OCI-LY7 (cell line): ENCODE measurements around the gene EIF5B. TPM values are rescaled to one million over a fixed set of nuclear protein-coding genes. Genes with fewer than 3 reads are reported as not detected.

Source experiments
- BruUV-seq: library from RNA; stranded (reverse); fragments of 400-500 nt; replicated peaks from 2 replicates; lab custom pipeline; 2021; lab: Mats Ljungman, UMichigan
- CTCF ChIA-PET: fragments of 300-600 bp; sonication (Branson Sonifier 250); formaldehyde crosslinking; loops from one replicate; lab custom pipeline; 2022; ENCODE audit warnings: antibody characterized with exemption; ENCODE audit not compliant: unreplicated experiment; lab: Charles Lee
- POLR2A ChIA-PET: fragments of 300-600 bp; sonication (Branson Sonifier 250); formaldehyde crosslinking; loops from one replicate; lab custom pipeline; 2022; ENCODE audit warnings: antibody characterized with exemption; lab: Charles Lee
- DNase-seq: peaks from one replicate; pipeline ENCODE4 v3.0.0-alpha.2; 2015; ENCODE audit warnings: low spot score
- H2AFZ ChIP-seq: fragments of 200-600 bp; sonication (generic), shearing (Covaris generic); 2 replicates; pipeline ENCODE4 v1.6.1; 2014; ENCODE audit warnings: mild to moderate bottlenecking, antibody characterized with exemption, low read length, moderate library complexity
- H3K27ac ChIP-seq: fragments of 200-600 bp; sonication (generic); 2 replicates; pipeline ENCODE4 v1.5.1; 2014; ENCODE audit warnings: mixed run types, low read depth, mild to moderate bottlenecking, moderate library complexity, low read length, inconsistent platforms; ENCODE audit not compliant: poor library complexity, severe bottlenecking
- H3K36me3 ChIP-seq: fragments of 200-600 bp; sonication (generic); 2 replicates; pipeline ENCODE4 v1.6.1; 2014; ENCODE audit warnings: mild to moderate bottlenecking, antibody characterized with exemption, low read length, moderate library complexity, mixed read lengths; ENCODE audit not compliant: insufficient read depth
- H3K4me1 ChIP-seq: fragments of 200-600 bp; sonication (generic); 2 replicates; pipeline ENCODE4 v1.5.1; 2014; ENCODE audit warnings: mild to moderate bottlenecking, low read length; ENCODE audit not compliant: insufficient read depth, poor library complexity, severe bottlenecking
- H3K4me2 ChIP-seq: fragments of 200-600 bp; sonication (generic); 2 replicates; pipeline ENCODE4 v1.6.1; 2014; ENCODE audit warnings: mild to moderate bottlenecking, low read length
- H3K4me3 ChIP-seq: fragments of 200-600 bp; sonication (generic); 2 replicates; pipeline ENCODE4 v1.5.1; 2014; ENCODE audit warnings: mild to moderate bottlenecking, low read depth, low read length; ENCODE audit not compliant: poor library complexity, severe bottlenecking
- H3K79me2 ChIP-seq: fragments of 200-600 bp; sonication (generic); 2 replicates; pipeline ENCODE4 v1.6.1; 2016; ENCODE audit warnings: low read depth, mild to moderate bottlenecking, low read length, moderate library complexity, mixed read lengths; ENCODE audit not compliant: insufficient read depth
- H3K9me2 ChIP-seq: fragments of 200-600 bp; sonication (generic); 2 replicates; pipeline ENCODE4 v1.6.1; 2016; ENCODE audit warnings: mild to moderate bottlenecking, low read length, mixed read lengths; ENCODE audit not compliant: insufficient read depth
- H3K9me3 ChIP-seq: fragments of 200-600 bp; sonication (generic); 2 replicates; pipeline ENCODE4 v1.6.1; 2014; ENCODE audit warnings: mild to moderate bottlenecking, mixed run types, low read length, mixed read lengths
- H4K20me1 ChIP-seq: fragments of 200-600 bp; sonication (generic); 2 replicates; pipeline ENCODE4 v1.6.1; 2014; ENCODE audit warnings: mild to moderate bottlenecking, antibody characterized with exemption, low read length, moderate library complexity, mixed read lengths; ENCODE audit not compliant: insufficient read depth
- CTCF ChIP-seq: fragments of 200-600 bp; sonication (generic); conservative IDR thresholded peaks from 2 replicates; pipeline ENCODE4 v1.5.1; 2014; ENCODE audit warnings: mild to moderate bottlenecking, antibody characterized with exemption, low read length, moderate library complexity, mixed read lengths
- EZH2phosphoT487 ChIP-seq: fragments of 200-600 bp; sonication (generic); IDR thresholded peaks from 2 replicates; pipeline ENCODE4 v1.6.1; 2018; ENCODE audit warnings: low read depth, borderline replicate concordance, mild to moderate bottlenecking, mixed run types, antibody characterized with exemption, low read length, moderate library complexity, mixed read lengths
- intact Hi-C: fragments of 100-400 bp; cut with micrococcal nuclease; formaldehyde crosslinking; loops from one replicate; pipeline ENCODE4 v1.10.0; 2022; ENCODE audit not compliant: unreplicated experiment
- total RNA-seq, 2 experiments: library from RNA; depleted of rRNA in 1 of 2; stranded (reverse); fragments of >200 nt in 1 of 2; shearing (Covaris generic) in 1 of 2; gene quantifications; 2 replicates each; pipeline ENCODE4 v1.2.3, GENCODE V29; 2014 to 2022

Gene EIF5B
- total RNA-seq, 2 experiments from 2014 or later, result 28.7 to 53.1 TPM

DNA sequence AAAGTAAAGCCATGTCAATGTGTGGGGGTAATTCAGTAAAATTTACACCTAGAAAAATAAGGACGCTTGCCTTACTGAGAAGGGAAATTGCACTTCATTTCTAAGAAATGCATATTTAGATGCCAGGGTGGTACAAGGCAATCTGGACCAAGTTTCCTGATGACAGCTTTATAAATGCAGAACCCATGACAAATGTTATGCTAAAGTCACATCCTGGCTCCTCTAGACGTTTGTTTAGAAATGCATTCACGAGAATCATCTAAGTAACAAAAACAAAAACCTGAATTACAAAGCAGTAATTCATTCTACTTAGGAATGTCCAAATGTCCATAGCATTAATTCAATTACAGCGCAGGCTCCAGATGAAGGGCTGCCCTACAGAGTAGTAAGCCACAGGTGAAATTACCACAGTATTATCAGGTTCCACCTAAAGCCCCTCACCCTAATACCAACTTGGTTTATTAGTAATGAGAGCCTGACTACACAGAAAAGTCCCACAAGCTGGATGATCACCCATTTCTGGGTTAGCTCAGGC lies 102.8 kb downstream of the EIF5B start:
- TF ChIP-seq CTCF, result no peak

DNA sequence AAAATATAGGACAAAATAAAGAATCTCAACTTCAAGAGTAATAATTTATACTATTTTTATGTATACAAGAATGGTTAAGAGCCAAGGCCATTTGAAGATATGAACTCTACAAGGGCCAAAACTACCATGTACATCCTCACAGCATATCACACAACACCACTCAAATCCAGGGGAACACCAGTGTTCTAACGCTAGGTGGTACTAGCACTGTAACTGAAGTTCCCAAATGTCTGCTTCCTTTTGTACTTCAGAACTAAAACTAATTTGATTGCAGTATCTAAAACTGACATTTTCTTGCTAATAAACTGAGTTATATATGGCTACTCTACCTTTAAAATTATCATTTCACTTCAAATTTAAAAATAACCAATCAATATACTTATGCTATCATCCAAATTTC lies 105.6 kb downstream of the EIF5B start:
- no peaks in the 10 kb centered on the region for H4K20me1 ChIP-seq
- no peak overlapping the region for H3K27ac ChIP-seq
- H3K79me2 ChIP-seq, result no peaks in the 10 kb centered on the region
- no peaks in the 10 kb centered on the region for H3K9me2 ChIP-seq
- H3K4me1 ChIP-seq, result no peaks in the 10 kb centered on the region
- ChIA-PET POLR2A (interaction anchor here (1.5 kb wide), 1 partner anchor 276 kb away, joined by 4 read pairs; no protein-coding TSS in a partner anchor), CTCF (no interaction called here)
- no TSS peak for BruUV-seq
- TF ChIP-seq EZH2phosphoT487 (no peak), CTCF (no peak)
- H3K36me3 ChIP-seq, result peaks cover 76% of the 10 kb centered on the region
- no peak for DNase-seq
- H3K4me3 ChIP-seq, result no peak overlapping the region
- no peaks in the 10 kb centered on the region for H3K9me3 ChIP-seq
- intact Hi-C loops, result no loop called here
- H2AFZ ChIP-seq, result no peak overlapping the region
- H3K4me2 ChIP-seq, result no peak overlapping the region

More for the DNA sequence above, 102.8 kb downstream of the EIF5B start:
- Histone ChIP-seq H2AFZ (no peak overlapping the region), H3K9me3 (no peaks in the 10 kb centered on the region), H3K4me2 (no peak overlapping the region), H3K4me1 (no peaks in the 10 kb centered on the region), H4K20me1 (no peaks in the 10 kb centered on the region), H3K27ac (no peak overlapping the region), H3K9me2 (no peaks in the 10 kb centered on the region), H3K4me3 (no peak overlapping the region), H3K79me2 (no peaks in the 10 kb centered on the region), H3K36me3 (peaks cover 75% of the 10 kb centered on the region)
- CTCF ChIA-PET, result no interaction called here
- BruUV-seq, result no TSS peak
- POLR2A ChIA-PET, result interaction anchor here (1.3 kb wide), 1 partner anchor 10 kb away, joined by 6 read pairs; no protein-coding TSS in a partner anchor
- intact Hi-C loops, result no loop called here
- no peak for DNase-seq

DNA sequence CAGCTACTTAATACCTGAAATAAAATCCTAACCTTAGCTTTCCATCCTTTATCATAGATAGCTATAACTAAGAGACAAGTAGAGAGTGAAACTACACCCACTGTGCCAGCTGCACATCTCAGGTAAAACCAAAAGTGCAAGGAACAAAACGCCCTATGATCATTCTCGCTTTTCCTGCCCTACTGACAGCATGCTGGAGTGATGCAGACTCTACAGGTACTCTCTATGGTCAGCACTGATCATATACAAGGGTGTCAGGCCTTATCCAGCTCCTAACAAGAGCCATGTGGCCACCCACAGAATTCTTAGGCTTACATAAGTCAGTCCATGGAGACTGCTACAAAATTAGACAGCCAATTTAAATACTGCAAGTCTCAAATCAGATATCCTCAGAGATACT lies 107.0 kb downstream of the EIF5B start:
- DNase-seq, result no peak
- H3K9me3 ChIP-seq, result no peaks in the 10 kb centered on the region
- no peaks in the 10 kb centered on the region for H4K20me1 ChIP-seq
- no TSS peak for BruUV-seq
- ChIA-PET POLR2A (interaction anchor here (0.6 kb wide), 2 partner anchors 65 to 182 kb away, joined by 3 read pairs; no protein-coding TSS in a partner anchor), CTCF (no interaction called here)
- intact Hi-C loops, result no loop called here
- H3K9me2 ChIP-seq, result no peaks in the 10 kb centered on the region
- H3K36me3 ChIP-seq, result peaks cover 74% of the 10 kb centered on the region
- no peak overlapping the region for H3K27ac ChIP-seq
- H3K4me3 ChIP-seq, result no peak overlapping the region
- no peak overlapping the region for H2AFZ ChIP-seq
- H3K4me1 ChIP-seq, result no peaks in the 10 kb centered on the region
- no peak overlapping the region for H3K4me2 ChIP-seq
- no peaks in the 10 kb centered on the region for H3K79me2 ChIP-seq
- TF ChIP-seq CTCF (no peak), EZH2phosphoT487 (no peak)
